Heart right ventricle (tissue), 16 donors: ENCODE data around the gene SERPINB11. TPM values are rescaled to one million over a fixed set of nuclear protein-coding genes. Genes with fewer than 3 reads are reported as not detected.

ENCODE experiments used
- ATAC-seq, 8 donors: fragments of 200-7000 bp; cut with Tn5 transposase; one replicate each; pipeline ENCODE4 v1.9.1; 2020; ENCODE audit warnings: mild to moderate bottlenecking in 8 of 8, moderate library complexity in 8 of 8, moderate number of reproducible peaks in 1 of 8
- DNase-seq, 2 donors: peaks; one replicate each; pipeline ENCODE4 v3.0.0-alpha.2; 2020
- H3K27ac ChIP-seq, 10 donors: fragments of 200-600 bp; sonication (generic) in 2 of 10; one replicate each; pipeline versions ENCODE4 v1.5.0 to v1.8.0; 2020 to 2022; ENCODE audit warnings: mild to moderate bottlenecking in 3 of 10
- H3K27me3 ChIP-seq, 7 donors: fragments of 200-600 bp; one replicate each; pipeline ENCODE4 v1.8.0; 2021 to 2022; ENCODE audit warnings: mild to moderate bottlenecking in 2 of 7
- H3K36me3 ChIP-seq, 9 donors: fragments of 200-600 bp; sonication (generic) in 1 of 9; one replicate each; pipeline versions ENCODE4 v1.5.0 to v1.8.0; 2020 to 2022; ENCODE audit warnings: mild to moderate bottlenecking in 2 of 9
- H3K4me1 ChIP-seq, 9 donors: fragments of 200-600 bp; sonication (generic) in 1 of 9; one replicate each; pipeline versions ENCODE4 v1.5.0 to v1.8.0; 2020 to 2022; ENCODE audit warnings: mild to moderate bottlenecking in 4 of 9
- H3K4me3 ChIP-seq, 10 donors: fragments of 200-600 bp; sonication (generic) in 2 of 10; one replicate each; pipeline versions ENCODE4 v1.5.0 to v1.8.0; 2020 to 2022; ENCODE audit warnings: mild to moderate bottlenecking in 7 of 10, moderate library complexity in 2 of 10
- H3K9me3 ChIP-seq, 11 donors: fragments of 200-600 bp in 10 of 11; sonication (generic) in 2 of 11; one replicate each; pipeline versions ENCODE4 v1.5.0 to v1.8.0; 2013 to 2022; ENCODE audit warnings: mild to moderate bottlenecking in 2 of 11, control low read depth in 1 of 11, moderate library complexity in 1 of 11
- WGBS, 2 donors: extraction: QIAGEN DNeasy Blood & Tissue Kit; methylation state at CpG; one replicate each; pipeline ENCODE4 v1.1.7; 2013; ENCODE audit warnings: inconsistent platforms in 1 of 2; 5-methylcytosine and 5-hydroxymethylcytosine counted together
- intact Hi-C, 10 donors: fragments of 100-400 bp; cut with DNase I; formaldehyde crosslinking; loops; one replicate each; pipeline versions ENCODE4 v1.11.1 to v1.14.2; 2022
- polyA plus RNA-seq, 2 donors: library from polyadenylated mRNA; stranded (reverse); fragments of 200-250 nt; gene quantifications; one replicate each; pipeline ENCODE4 v1.2.3, GENCODE V29; 2013
- total RNA-seq, 10 donors: library from RNA; stranded (reverse); fragmentation: NEBNext Ultra II Directional in 3 of 10; extraction: Animal tissue kit (Norgen Biotek cat#: 25700) in 3 of 10; gene quantifications; one replicate each; pipeline versions ENCODE4 v1.2.1 to v1.2.4, GENCODE V29; 2021 to 2023
- TF ChIP-seq, protein P1 (sequence below), 9 donors: fragments of 200-600 bp; sonication (generic) in 2 of 9; IDR thresholded peaks; one replicate each; pipeline versions ENCODE4 v1.5.0 to v1.8.0; 2021 to 2022; ENCODE audit warnings: antibody characterized with exemption in 9 of 9, mild to moderate bottlenecking in 5 of 9, moderate library complexity in 1 of 9
- donor health status: Arrhythmogenic right ventricular cardiomyopathy.
- donor health status: ischemic (EF 13 %, LVEDD 7.1; RV severe dilation, severe dysfunction).
- donor health status: healthy with polysubstance abuse.
- donor health status: DM: no; HTN: yes; CAD: no.
- donor health status: DM: no; HTN: no; CAD: no.
- donor health status: ischemic (EF 25% LVEDD 6.9; RV normal size, moderate dysfunction).
- donor health status: ischemic (EF 25% LVEDD 5.7; RV mildly dilated, moderate dysfunction).
- donor health status: healthy.
- donor health status: DM: yes; HTN: yes; CAD: no.
- donor health status: Ischemic cardiomyopathy.
- donor health status: ischemic (EF 35%, LVEDD 5.7; RV mildly dilated, moderate dysfunction).
- donor health status: nonischemic (EF 11% LVEDD 7.7; RV severe dilation, severe dysfunction).
- donor health status: DM: yes; HTN: yes; CAD: no.
- donor health status: PGD.
- donor health status: ischemic (EF 29% LVEDD 5.4; RV normal size, mild dysfunction).
- donor health status: nonischemic (EF 23%, LVEDD 6.1; RV moderate dilation, normal function).

SERPINB11 gene
- total and polyA plus RNA-seq, 12 donors: not detected

GRCh38 chr18:63683890-63684289, 18.9 kb upstream of the SERPINB11 start:
- intact Hi-C loops: no loop called here
- H3K27me3 ChIP-seq: no peaks in the 10 kb centered on the region
- WGBS, 2 donors: 64 to 67% methylated on average over 5 of the region's 5 CpGs
- ATAC-seq: no peak
- H3K9me3 ChIP-seq: no peaks in the 10 kb centered on the region
- no peak overlapping the region for H3K4me3 ChIP-seq
- no peak for DNase-seq
- no peaks in the 10 kb centered on the region for H3K4me1 ChIP-seq
- no peaks in the 10 kb centered on the region for H3K36me3 ChIP-seq
- no peak overlapping the region for H3K27ac ChIP-seq
- TF ChIP-seq, protein P1, sequence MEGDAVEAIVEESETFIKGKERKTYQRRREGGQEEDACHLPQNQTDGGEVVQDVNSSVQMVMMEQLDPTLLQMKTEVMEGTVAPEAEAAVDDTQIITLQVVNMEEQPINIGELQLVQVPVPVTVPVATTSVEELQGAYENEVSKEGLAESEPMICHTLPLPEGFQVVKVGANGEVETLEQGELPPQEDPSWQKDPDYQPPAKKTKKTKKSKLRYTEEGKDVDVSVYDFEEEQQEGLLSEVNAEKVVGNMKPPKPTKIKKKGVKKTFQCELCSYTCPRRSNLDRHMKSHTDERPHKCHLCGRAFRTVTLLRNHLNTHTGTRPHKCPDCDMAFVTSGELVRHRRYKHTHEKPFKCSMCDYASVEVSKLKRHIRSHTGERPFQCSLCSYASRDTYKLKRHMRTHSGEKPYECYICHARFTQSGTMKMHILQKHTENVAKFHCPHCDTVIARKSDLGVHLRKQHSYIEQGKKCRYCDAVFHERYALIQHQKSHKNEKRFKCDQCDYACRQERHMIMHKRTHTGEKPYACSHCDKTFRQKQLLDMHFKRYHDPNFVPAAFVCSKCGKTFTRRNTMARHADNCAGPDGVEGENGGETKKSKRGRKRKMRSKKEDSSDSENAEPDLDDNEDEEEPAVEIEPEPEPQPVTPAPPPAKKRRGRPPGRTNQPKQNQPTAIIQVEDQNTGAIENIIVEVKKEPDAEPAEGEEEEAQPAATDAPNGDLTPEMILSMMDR (IDR thresholded peaks at IDR 0.05): no peak

DNA sequence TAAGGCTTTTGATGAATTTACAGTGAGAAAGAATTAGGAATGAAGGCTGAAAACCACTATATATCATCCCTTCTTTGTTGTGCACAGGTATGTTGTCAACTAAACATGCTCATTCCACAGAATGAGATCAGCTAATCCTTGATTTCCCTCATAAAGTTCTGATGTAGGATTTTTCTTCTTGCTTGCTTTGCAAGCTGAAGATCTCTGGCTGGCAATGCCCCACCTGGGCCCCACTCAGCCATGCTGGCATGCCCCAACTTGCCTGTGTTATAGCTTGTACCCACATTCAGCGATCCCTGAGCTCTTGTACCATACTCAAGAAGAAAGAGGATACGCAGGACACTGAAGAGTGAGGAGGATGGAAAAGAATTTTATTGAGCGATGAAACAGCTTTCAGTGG, 18.0 kb upstream of the SERPINB11 start:
- intact Hi-C loops: no loop called here

DNA sequence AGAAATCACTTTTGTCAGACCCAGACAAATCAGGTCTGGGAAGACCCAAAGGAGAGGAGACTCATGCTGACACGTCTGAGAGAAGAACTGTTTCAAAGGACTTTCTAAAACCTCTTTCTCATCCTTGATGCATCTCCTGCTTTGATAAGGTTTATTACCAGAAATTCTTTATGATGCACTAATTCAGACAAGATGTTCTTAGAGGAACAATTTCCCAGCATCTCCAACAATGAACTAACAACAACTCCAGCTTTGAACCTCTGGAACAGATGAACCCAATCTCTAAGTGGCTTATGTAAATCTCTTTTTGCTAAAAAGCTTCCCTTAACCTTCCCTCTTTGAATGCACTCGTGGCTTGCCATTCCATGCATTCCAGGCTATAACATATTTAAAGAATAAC, 15.9 kb upstream of the SERPINB11 start:
- ATAC-seq: no peak

More for the DNA sequence above, 18.0 kb upstream of the SERPINB11 start:
- H3K4me3 ChIP-seq: no peak overlapping the region
- DNase-seq (no peak), ATAC-seq (no peak)
- H3K9me3 ChIP-seq: no peaks in the 10 kb centered on the region
- TF ChIP-seq, protein P1 (IDR thresholded peaks at IDR 0.05): no peak
- 92 to 93% methylated on average over 3 of the region's 3 CpGs for WGBS, 2 donors
- H3K27me3 ChIP-seq: no peaks in the 10 kb centered on the region
- H3K36me3 ChIP-seq: no peaks in the 10 kb centered on the region
- H3K27ac ChIP-seq: no peak overlapping the region
- no peaks in the 10 kb centered on the region for H3K4me1 ChIP-seq

GRCh38 chr18:63689064-63689463, 13.7 kb upstream of the SERPINB11 start:
- H3K9me3 ChIP-seq: peaks cover 0 to 33% (median 0%) of the 10 kb centered on the region in 11 donors
- H3K36me3 ChIP-seq: no peaks in the 10 kb centered on the region
- ATAC-seq (no peak), DNase-seq (no peak)
- no peak overlapping the region for H3K4me3 ChIP-seq
- intact Hi-C loops: no loop called here
- H3K27ac ChIP-seq: no peak overlapping the region
- no peaks in the 10 kb centered on the region for H3K27me3 ChIP-seq
- 49 to 55% methylated on average over 2 of the region's 2 CpGs for WGBS, 2 donors
- TF ChIP-seq, protein P1 (IDR thresholded peaks at IDR 0.05): no peak
- H3K4me1 ChIP-seq: no peaks in the 10 kb centered on the region

More for the DNA sequence above, 15.9 kb upstream of the SERPINB11 start:
- no peaks in the 10 kb centered on the region for H3K4me1 ChIP-seq
- DNase-seq: no peak
- no peak overlapping the region for H3K4me3 ChIP-seq
- 33 to 51% methylated on average over 2 of the region's 2 CpGs for WGBS, 2 donors
- H3K36me3 ChIP-seq: no peaks in the 10 kb centered on the region
- TF ChIP-seq, protein P1 (IDR thresholded peaks at IDR 0.05): no peak
- H3K27me3 ChIP-seq: no peaks in the 10 kb centered on the region
- H3K9me3 ChIP-seq: peaks cover 0 to 13% (median 0%) of the 10 kb centered on the region in 11 donors
- intact Hi-C loops: no loop called here
- no peak overlapping the region for H3K27ac ChIP-seq
